Testis (tissue), 2 donors: ENCODE measurements around the gene SLC25A20.

Experiments
- CTCF ChIP-seq, 3 experiments: fragments of 450-650 bp in 2 of 3; fragments of 200-600 bp in 1 of 3; sonication (generic) in 1 of 3; IDR thresholded peaks; one replicate each; pipeline ENCODE4 v1.5.1; 2016 to 2019; ENCODE audit warnings: antibody characterized with exemption in 3 of 3, mild to moderate bottlenecking in 2 of 3, moderate library complexity in 1 of 3
- POLR2A ChIP-seq: fragments of 450-650 bp; IDR thresholded peaks from one replicate; pipeline ENCODE4 v1.6.1; 2017; ENCODE audit warnings: antibody characterized with exemption, mild to moderate bottlenecking, moderate library complexity

GRCh38 chr3:48919215-48920138 lies 20.8 kb upstream of the SLC25A20 start:
- TF ChIP-seq CTCF (IDR thresholded peaks at IDR 0.05), result no peak
- TF ChIP-seq POLR2A, result no peak
